ENCODE data around the gene LGALS12. TPM values are rescaled to one million over a fixed set of nuclear protein-coding genes. Genes with fewer than 3 reads are reported as not detected.

The LGALS12 gene
- total and polyA plus RNA-seq, 10 of the 15 experiments (the other 5 are each of a cell fraction or from before 2014, with no cell fraction given), result not detected

DNA sequence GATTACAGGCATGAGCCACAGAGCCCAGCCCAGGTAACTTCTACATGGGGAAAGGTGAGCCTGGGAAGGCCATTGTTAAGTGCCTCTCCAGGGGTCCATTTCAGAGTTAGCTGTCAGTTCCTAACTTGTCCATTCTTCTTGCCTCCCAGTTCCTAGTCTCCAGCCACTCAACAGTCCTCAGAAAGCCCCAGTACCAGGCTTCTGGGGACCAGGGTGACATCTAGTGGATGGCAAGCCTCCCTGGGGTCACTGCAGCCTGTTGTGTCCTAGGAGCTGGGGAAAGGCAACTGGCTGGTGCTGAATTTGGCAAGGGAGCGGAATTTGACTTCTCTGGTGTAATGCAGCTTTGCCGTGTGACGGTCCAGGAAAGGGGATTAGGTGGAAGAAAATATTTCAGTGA lies 2.1 kb downstream of the LGALS12 start:
- no peak overlapping the region for H3K4me2 ChIP-seq (ENCODE audit: control insufficient read depth, insufficient read depth)
- RAD21 ChIA-PET (ENCODE audit: unreplicated experiment), result interaction anchor here (0.6 to 1.0 kb wide), 2 partner anchors 28 to 312 kb away, joined by 3 to 7 read pairs; no protein-coding TSS in a partner anchor
- WGBS (ENCODE audit: insufficient coverage, insufficient replicate concordance, low lambda C conversion rate, missing lambda C conversion rate), result 54% methylated on average over 3 of the region's 3 CpGs
- POLR2A ChIA-PET, result interaction anchor here (1.3 kb wide), 1 partner anchor 29 kb away, joined by 3 read pairs; the partner anchor contains the start of gene PLAAT4
- TF ChIP-seq RAD21 (IDR thresholded peaks at IDR 0.05; ENCODE audit: insufficient read depth, low read depth, low read length) (peak; percentile 31), SMC3 (IDR thresholded peaks at IDR 0.05; ENCODE audit: borderline replicate concordance, low read length) (peak; percentile 20; the same call in 1 of the 2 replicates), FOS (IDR thresholded peaks at IDR 0.05; ENCODE audit: borderline replicate concordance, extremely low read depth, insufficient read length) (no peak)
- TF ChIP-seq, protein P1, sequence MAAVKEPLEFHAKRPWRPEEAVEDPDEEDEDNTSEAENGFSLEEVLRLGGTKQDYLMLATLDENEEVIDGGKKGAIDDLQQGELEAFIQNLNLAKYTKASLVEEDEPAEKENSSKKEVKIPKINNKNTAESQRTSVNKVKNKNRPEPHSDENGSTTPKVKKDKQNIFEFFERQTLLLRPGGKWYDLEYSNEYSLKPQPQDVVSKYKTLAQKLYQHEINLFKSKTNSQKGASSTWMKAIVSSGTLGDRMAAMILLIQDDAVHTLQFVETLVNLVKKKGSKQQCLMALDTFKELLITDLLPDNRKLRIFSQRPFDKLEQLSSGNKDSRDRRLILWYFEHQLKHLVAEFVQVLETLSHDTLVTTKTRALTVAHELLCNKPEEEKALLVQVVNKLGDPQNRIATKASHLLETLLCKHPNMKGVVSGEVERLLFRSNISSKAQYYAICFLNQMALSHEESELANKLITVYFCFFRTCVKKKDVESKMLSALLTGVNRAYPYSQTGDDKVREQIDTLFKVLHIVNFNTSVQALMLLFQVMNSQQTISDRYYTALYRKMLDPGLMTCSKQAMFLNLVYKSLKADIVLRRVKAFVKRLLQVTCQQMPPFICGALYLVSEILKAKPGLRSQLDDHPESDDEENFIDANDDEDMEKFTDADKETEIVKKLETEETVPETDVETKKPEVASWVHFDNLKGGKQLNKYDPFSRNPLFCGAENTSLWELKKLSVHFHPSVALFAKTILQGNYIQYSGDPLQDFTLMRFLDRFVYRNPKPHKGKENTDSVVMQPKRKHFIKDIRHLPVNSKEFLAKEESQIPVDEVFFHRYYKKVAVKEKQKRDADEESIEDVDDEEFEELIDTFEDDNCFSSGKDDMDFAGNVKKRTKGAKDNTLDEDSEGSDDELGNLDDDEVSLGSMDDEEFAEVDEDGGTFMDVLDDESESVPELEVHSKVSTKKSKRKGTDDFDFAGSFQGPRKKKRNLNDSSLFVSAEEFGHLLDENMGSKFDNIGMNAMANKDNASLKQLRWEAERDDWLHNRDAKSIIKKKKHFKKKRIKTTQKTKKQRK (IDR thresholded peaks at IDR 0.05; ENCODE audit: low read depth, low read length), result no peak
- TF ChIP-seq, protein P2, sequence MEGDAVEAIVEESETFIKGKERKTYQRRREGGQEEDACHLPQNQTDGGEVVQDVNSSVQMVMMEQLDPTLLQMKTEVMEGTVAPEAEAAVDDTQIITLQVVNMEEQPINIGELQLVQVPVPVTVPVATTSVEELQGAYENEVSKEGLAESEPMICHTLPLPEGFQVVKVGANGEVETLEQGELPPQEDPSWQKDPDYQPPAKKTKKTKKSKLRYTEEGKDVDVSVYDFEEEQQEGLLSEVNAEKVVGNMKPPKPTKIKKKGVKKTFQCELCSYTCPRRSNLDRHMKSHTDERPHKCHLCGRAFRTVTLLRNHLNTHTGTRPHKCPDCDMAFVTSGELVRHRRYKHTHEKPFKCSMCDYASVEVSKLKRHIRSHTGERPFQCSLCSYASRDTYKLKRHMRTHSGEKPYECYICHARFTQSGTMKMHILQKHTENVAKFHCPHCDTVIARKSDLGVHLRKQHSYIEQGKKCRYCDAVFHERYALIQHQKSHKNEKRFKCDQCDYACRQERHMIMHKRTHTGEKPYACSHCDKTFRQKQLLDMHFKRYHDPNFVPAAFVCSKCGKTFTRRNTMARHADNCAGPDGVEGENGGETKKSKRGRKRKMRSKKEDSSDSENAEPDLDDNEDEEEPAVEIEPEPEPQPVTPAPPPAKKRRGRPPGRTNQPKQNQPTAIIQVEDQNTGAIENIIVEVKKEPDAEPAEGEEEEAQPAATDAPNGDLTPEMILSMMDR (IDR thresholded peaks at IDR 0.05 in 2 of 3, conservative IDR thresholded peaks at IDR 0.05 in 1 of 3; ENCODE audit: control insufficient read depth in 2 of 3, extremely low read depth in 1 of 3, insufficient read depth in 1 of 3, low read depth in 3 of 3, low read length in 3 of 3), result peak; percentile 37 to 41 (median 41); a peak in 5 of 6 replicates
- DNase-seq (ENCODE audit: low read depth, low spot score), result no peak
- no peaks in the 10 kb centered on the region; a peak in 1 of 4 replicates for H3K27me3 ChIP-seq (replicated peaks in 1 of 2; ENCODE audit: control insufficient read depth in 2 of 2, insufficient read depth in 2 of 2, low read length in 1 of 2)
- no peak overlapping the region for H3K4me3 ChIP-seq
- SMC1A ChIA-PET (ENCODE audit: uncharacterized antibody, unreplicated experiment), result interaction anchor here (1.1 to 1.6 kb wide), 2 partner anchors 19 to 28 kb away, joined by 5 read pairs; no protein-coding TSS in a partner anchor
- no peak for FAIRE-seq
- no peak overlapping the region for H2AFZ ChIP-seq (ENCODE audit: control insufficient read depth, low read depth, low read length)
- intact Hi-C loops (cut with micrococcal nuclease; ENCODE audit: unreplicated experiment) (no loop called here), in situ Hi-C loops (cut with MboI) (no loop called here)
- ATAC-seq, result peak; percentile 76
- no peaks in the 10 kb centered on the region for H3K79me2 ChIP-seq (ENCODE audit: control insufficient read depth, insufficient read depth, low read length)
- CTCF ChIA-PET, result interaction anchor here (1.0 to 2.5 kb wide), 3 partner anchors 24 to 128 kb away, joined by 3 to 16 read pairs (median 7); no protein-coding TSS in a partner anchor
- no peak overlapping the region for H3K27ac ChIP-seq (ENCODE audit: control insufficient read depth, insufficient read depth)
- no peak overlapping the region for H3K9ac ChIP-seq (ENCODE audit: control insufficient read depth, insufficient read depth, low read length)
- H4K20me1 ChIP-seq (ENCODE audit: control insufficient read depth, insufficient read depth), result no peaks in the 10 kb centered on the region
- peaks cover 5% of the 10 kb centered on the region; the same call in 1 of the 2 replicates for H3K4me1 ChIP-seq (ENCODE audit: control insufficient read depth, insufficient read depth, low read length)
- H3K36me3 ChIP-seq (ENCODE audit: control insufficient read depth in 2 of 2, insufficient read depth in 2 of 2, low read length in 1 of 2), result no peaks in the 10 kb centered on the region
- no peaks in the 10 kb centered on the region for H3K9me3 ChIP-seq (replicated peaks; ENCODE audit: control insufficient read depth, insufficient read depth, low read length)
- BruUV-seq (replicated peaks), result no TSS peak

Measured in GM12878 (cell line).